Naive B cell (primary cell): Measurements from ENCODE around the gene ASAP2. TPM values are rescaled to one million over a fixed set of nuclear protein-coding genes. Genes with fewer than 3 reads are reported as not detected.
"Not testable (repeated sequence)": the region's sequence is repeated elsewhere in the genome, so short reads cannot be mapped to it uniquely, and the experiment has no call there.

ENCODE experiments used
- ATAC-seq, 2 donors: fragments of 150-1000 bp; cut with Tn5 transposase; 2 replicates each; pipeline ENCODE4 v1.10.0; 2021; ENCODE audit warnings: low read depth in 2 of 2, mild to moderate bottlenecking in 2 of 2, moderate library complexity in 2 of 2
- DNase-seq: peaks from one replicate; pipeline ENCODE4 v3.0.0; 2022
- H3K27ac Mint-ChIP-seq, 6 donors: one replicate each; pipeline ENCODE4 v1.8.0; 2020 to 2022; ENCODE audit warnings: mild to moderate bottlenecking in 6 of 6, mixed read lengths in 6 of 6, moderate library complexity in 5 of 6, inconsistent platforms in 2 of 6
- H3K27me3 Mint-ChIP-seq, 3 donors: one replicate each; pipeline ENCODE4 v1.8.0; 2021 to 2022; ENCODE audit warnings: mixed read lengths in 3 of 3, mild to moderate bottlenecking in 1 of 3
- H3K36me3 Mint-ChIP-seq, 2 donors: one replicate each; pipeline ENCODE4 v1.8.0; 2020 to 2022; ENCODE audit warnings: mixed read lengths in 2 of 2, inconsistent platforms in 1 of 2, mild to moderate bottlenecking in 1 of 2
- H3K4me1 Mint-ChIP-seq, 3 donors: one replicate each; pipeline ENCODE4 v1.8.0; 2020 to 2022; ENCODE audit warnings: mixed read lengths in 3 of 3, inconsistent platforms in 1 of 3, mild to moderate bottlenecking in 1 of 3, moderate library complexity in 1 of 3
- H3K4me3 Mint-ChIP-seq, 8 donors: one replicate each; pipeline ENCODE4 v1.8.0; 2020 to 2022; ENCODE audit warnings: mild to moderate bottlenecking in 8 of 8, mixed read lengths in 8 of 8, moderate library complexity in 8 of 8, inconsistent platforms in 2 of 8
- H3K9me3 Mint-ChIP-seq, 7 donors: one replicate each; pipeline ENCODE4 v1.8.0; 2020 to 2022; ENCODE audit warnings: mixed read lengths in 7 of 7, mild to moderate bottlenecking in 5 of 7, inconsistent platforms in 2 of 7, moderate library complexity in 1 of 7
- polyA plus RNA-seq, 6 donors: library from polyadenylated mRNA; unstranded; fragments of 300-500 nt; fragmentation: Illumina TruSeq; gene quantifications; one replicate each; pipeline ENCODE4 v1.2.3, GENCODE V29; 2021; ENCODE audit warnings: low read depth in 6 of 6

Gene ASAP2
- polyA plus RNA-seq, 6 donors from 2014 or later = 0.09 TPM; not detected in 5

GRCh38 chr2:9207641-9208311, 1.2 kb downstream of the ASAP2 start:
- Mint-ChIP-seq H3K27ac (no peak overlapping the region), H3K36me3 (no peaks in the 10 kb centered on the region), H3K4me3 (peak overlapping the region; percentile 43 to 85 (median 69)), H3K9me3 (peaks cover 0 to 2% (median 0%) of the 10 kb centered on the region in 7 donors), H3K4me1 (peaks cover 6 to 12% (median 10%) of the 10 kb centered on the region in 3 donors), H3K27me3 (peaks cover 23 to 42% (median 35%) of the 10 kb centered on the region in 3 donors)
- ATAC-seq = peak; percentile 24 to 35
- DNase-seq = no peak

GRCh38 chr2:9208875-9209274, 2.3 kb downstream of the ASAP2 start:
- H3K9me3 Mint-ChIP-seq = peaks cover 0 to 2% (median 0%) of the 10 kb centered on the region in 7 donors
- ATAC-seq (no peak), DNase-seq (no peak)
- peak overlapping the region in 1 of 8 donors; percentile 61 for H3K4me3 Mint-ChIP-seq
- no peaks in the 10 kb centered on the region for H3K36me3 Mint-ChIP-seq
- peaks cover 29 to 44% (median 43%) of the 10 kb centered on the region in 3 donors for H3K27me3 Mint-ChIP-seq
- H3K4me1 Mint-ChIP-seq = peaks cover 6 to 12% (median 10%) of the 10 kb centered on the region in 3 donors
- no peak overlapping the region for H3K27ac Mint-ChIP-seq

GRCh38 chr2:9210030-9210429, 3.4 kb downstream of the ASAP2 start:
- H3K27me3 Mint-ChIP-seq = peaks cover 29 to 44% (median 35%) of the 10 kb centered on the region in 3 donors
- H3K4me3 Mint-ChIP-seq = no peak overlapping the region
- no peaks in the 10 kb centered on the region for H3K36me3 Mint-ChIP-seq
- ATAC-seq = no peak
- no peak overlapping the region for H3K27ac Mint-ChIP-seq
- peaks cover 0 to 2% (median 0%) of the 10 kb centered on the region in 7 donors for H3K9me3 Mint-ChIP-seq
- H3K4me1 Mint-ChIP-seq = peaks cover 6 to 12% (median 10%) of the 10 kb centered on the region in 3 donors
- no peak for DNase-seq

GRCh38 chr2:9211496-9211895, 4.9 kb downstream of the ASAP2 start:
- Mint-ChIP-seq H3K27me3 (peaks cover 23 to 36% (median 24%) of the 10 kb centered on the region in 3 donors), H3K36me3 (no peaks in the 10 kb centered on the region)

GRCh38 chr2:9212010-9212635, 5.5 kb downstream of the ASAP2 start:
- no peak overlapping the region for H3K4me3 Mint-ChIP-seq
- H3K27ac Mint-ChIP-seq = no peak overlapping the region
- H3K9me3 Mint-ChIP-seq = peaks cover 0 to 2% (median 0%) of the 10 kb centered on the region in 7 donors
- peaks cover 23 to 36% (median 24%) of the 10 kb centered on the region in 3 donors for H3K27me3 Mint-ChIP-seq
- DNase-seq (no peak), ATAC-seq (no peak)
- peaks cover 0 to under 1% of the 10 kb centered on the region in 2 donors for H3K36me3 Mint-ChIP-seq
- H3K4me1 Mint-ChIP-seq = peaks cover 0 to 5% (median 5%) of the 10 kb centered on the region in 3 donors

More at GRCh38 chr2:9211496-9211895, 4.9 kb downstream of the ASAP2 start:
- DNase-seq = no peak
- Mint-ChIP-seq H3K4me1 (peaks cover 0 to 5% (median 5%) of the 10 kb centered on the region in 3 donors), H3K4me3 (no peak overlapping the region), H3K9me3 (peaks cover 0 to 2% (median 0%) of the 10 kb centered on the region in 7 donors), H3K27ac (peak overlapping the region in 2 of 6 donors; percentile 4 to 12)
- ATAC-seq = no peak

- peak overlapping the region in 1 of 6 donors; percentile 50 for H3K27ac Mint-ChIP-seq
- H3K9me3 Mint-ChIP-seq = peaks cover 0 to 2% (median 0%) of the 10 kb centered on the region in 7 donors
- H3K27me3 Mint-ChIP-seq = peaks cover 22 to 34% (median 23%) of the 10 kb centered on the region in 3 donors
- H3K4me1 Mint-ChIP-seq = peaks cover 0 to 4% (median 3%) of the 10 kb centered on the region in 3 donors
- H3K36me3 Mint-ChIP-seq = peaks cover 0 to 3% of the 10 kb centered on the region in 2 donors
- DNase-seq (no peak), ATAC-seq (no peak)
- no peak overlapping the region for H3K4me3 Mint-ChIP-seq
These were observed 6.2 kb downstream of the ASAP2 start for GRCh38 chr2:9212661-9213411.

GRCh38 chr2:9213477-9214051, 7.0 kb downstream of the ASAP2 start:
- H3K4me3 Mint-ChIP-seq = no peak overlapping the region
- no peak for ATAC-seq
- no peaks in the 10 kb centered on the region for H3K4me1 Mint-ChIP-seq
- peaks cover 19 to 28% (median 23%) of the 10 kb centered on the region in 3 donors for H3K27me3 Mint-ChIP-seq
- H3K36me3 Mint-ChIP-seq = peaks cover 0 to 3% of the 10 kb centered on the region in 2 donors
- peaks cover 0 to 2% (median 0%) of the 10 kb centered on the region in 7 donors for H3K9me3 Mint-ChIP-seq
- no peak for DNase-seq
- no peak overlapping the region for H3K27ac Mint-ChIP-seq

GRCh38 chr2:9214873-9215272, 8.3 kb downstream of the ASAP2 start:
- H3K36me3 Mint-ChIP-seq = peaks cover 0 to 3% of the 10 kb centered on the region in 2 donors
- ATAC-seq (no peak), DNase-seq (no peak)
- H3K4me3 Mint-ChIP-seq = no peak overlapping the region
- H3K27ac Mint-ChIP-seq = no peak overlapping the region
- no peaks in the 10 kb centered on the region for H3K4me1 Mint-ChIP-seq
- peaks cover 0 to 2% (median 0%) of the 10 kb centered on the region in 7 donors for H3K9me3 Mint-ChIP-seq
- H3K27me3 Mint-ChIP-seq = peaks cover 8 to 27% (median 23%) of the 10 kb centered on the region in 3 donors

GRCh38 chr2:9215680-9216079, 9.1 kb downstream of the ASAP2 start:
- Mint-ChIP-seq H3K9me3 (peaks cover 0 to 6% (median 0%) of the 10 kb centered on the region in 7 donors), H3K27ac (no peak overlapping the region), H3K4me1 (no peaks in the 10 kb centered on the region), H3K36me3 (peaks cover 0 to 3% of the 10 kb centered on the region in 2 donors), H3K4me3 (no peak overlapping the region), H3K27me3 (peaks cover 4 to 19% (median 16%) of the 10 kb centered on the region in 3 donors)
- DNase-seq (no peak), ATAC-seq (no peak)

- Mint-ChIP-seq H3K9me3 (peaks cover 0 to 11% (median 0%) of the 10 kb centered on the region in 7 donors), H3K27me3 (peaks cover 4 to 19% (median 16%) of the 10 kb centered on the region in 3 donors)
- H3K4me3 Mint-ChIP-seq, H3K36me3 Mint-ChIP-seq, H3K4me1 Mint-ChIP-seq, DNase-seq, ATAC-seq, H3K27ac Mint-ChIP-seq: not testable (repeated sequence)
These were observed 9.5 kb downstream of the ASAP2 start for GRCh38 chr2:9216143-9216542.

- Mint-ChIP-seq H3K4me3 (no peak overlapping the region), H3K4me1 (no peaks in the 10 kb centered on the region), H3K27me3 (peaks cover 3 to 6% (median 4%) of the 10 kb centered on the region in 3 donors), H3K27ac (no peak overlapping the region), H3K36me3 (peaks cover 0 to 6% of the 10 kb centered on the region in 2 donors), H3K9me3 (peaks cover 0 to 14% (median 0%) of the 10 kb centered on the region in 7 donors)
- ATAC-seq = no peak
- DNase-seq = no peak
These were observed 11.5 kb downstream of the ASAP2 start for GRCh38 chr2:9217838-9218770.

GRCh38 chr2:9219027-9219445, 12.4 kb downstream of the ASAP2 start:
- no peak overlapping the region for H3K4me3 Mint-ChIP-seq
- no peaks in the 10 kb centered on the region for H3K27me3 Mint-ChIP-seq
- ATAC-seq (no peak), DNase-seq (no peak)
- H3K4me1 Mint-ChIP-seq = no peaks in the 10 kb centered on the region
- H3K27ac Mint-ChIP-seq = no peak overlapping the region
- peaks cover 0 to 6% of the 10 kb centered on the region in 2 donors for H3K36me3 Mint-ChIP-seq
- peaks cover 0 to 14% (median 0%) of the 10 kb centered on the region in 7 donors for H3K9me3 Mint-ChIP-seq
